GM18873 (cell line): Measurements from ENCODE around the gene TIMM22.

ENCODE experiments used
- ATAC-seq: cut with Tn5 transposase; IDR thresholded peaks from one replicate; pipeline ENCODE4 v1.9.1; 2021; ENCODE audit warnings: mild to moderate bottlenecking, moderate library complexity, moderate number of reproducible peaks; ENCODE audit not compliant: unreplicated experiment, low FRiP score

The TIMM22 gene

GRCh38 chr17:1012823-1013728, 16.1 kb downstream of the TIMM22 start:
- no peak for ATAC-seq

- ATAC-seq = no peak
Observed at GRCh38 chr17:1013729-1014090, 16.8 kb downstream of the TIMM22 start.

GRCh38 chr17:1018547-1018946, 21.6 kb downstream of the TIMM22 start:
- no peak for ATAC-seq

- no peak for ATAC-seq
Observed at GRCh38 chr17:1019451-1019850, 22.5 kb downstream of the TIMM22 start.

- ATAC-seq = no peak
Observed at GRCh38 chr17:1021147-1021546, 24.2 kb downstream of the TIMM22 start.

GRCh38 chr17:1022278-1023024, 25.5 kb downstream of the TIMM22 start:
- ATAC-seq = no peak

GRCh38 chr17:1024076-1024475, 27.1 kb downstream of the TIMM22 start:
- ATAC-seq = no peak

GRCh38 chr17:1025733-1026598, 29.0 kb downstream of the TIMM22 start:
- no peak for ATAC-seq

- ATAC-seq = no peak
Observed at GRCh38 chr17:1026599-1026975, 29.7 kb downstream of the TIMM22 start.

- no peak for ATAC-seq
Observed at GRCh38 chr17:1027044-1027443, 30.1 kb downstream of the TIMM22 start.

GRCh38 chr17:1029196-1029921, 32.4 kb downstream of the TIMM22 start:
- no peak for ATAC-seq

GRCh38 chr17:1029922-1030644, 33.2 kb downstream of the TIMM22 start:
- no peak for ATAC-seq

- ATAC-seq = no peak
Observed at GRCh38 chr17:1030684-1031532, 34.0 kb downstream of the TIMM22 start.

- no peak for ATAC-seq
Observed at GRCh38 chr17:1031711-1032110, 34.8 kb downstream of the TIMM22 start.

GRCh38 chr17:1032391-1032790, 35.5 kb downstream of the TIMM22 start:
- ATAC-seq = no peak

GRCh38 chr17:1033503-1033902, 36.6 kb downstream of the TIMM22 start:
- ATAC-seq = no peak

GRCh38 chr17:1034652-1035210, 37.8 kb downstream of the TIMM22 start:
- no peak for ATAC-seq

- ATAC-seq = no peak
Observed at GRCh38 chr17:1035546-1036170, 38.7 kb downstream of the TIMM22 start.
